Skeletal muscle tissue (tissue), 4 donors: ENCODE results near the gene ZNF669. TPM values are rescaled to one million over a fixed set of nuclear protein-coding genes. Genes with fewer than 3 reads are reported as not detected.

Source experiments
- H3K27ac ChIP-seq: one replicate; pipeline ENCODE4 v1.7.0; 2013; ENCODE audit warnings: mild to moderate bottlenecking, low read depth, low read length, inconsistent platforms
- H3K27me3 ChIP-seq, 3 donors: one replicate each; pipeline ENCODE4 v1.7.0; 2013; ENCODE audit warnings: low read length in 3 of 3; ENCODE audit not compliant: control insufficient read depth in 3 of 3, insufficient read depth in 3 of 3
- H3K36me3 ChIP-seq, 3 donors: one replicate each; pipeline ENCODE4 v1.7.0; 2013; ENCODE audit warnings: low read length in 3 of 3; ENCODE audit not compliant: control insufficient read depth in 3 of 3, insufficient read depth in 3 of 3
- H3K4me1 ChIP-seq, 3 donors: one replicate each; pipeline ENCODE4 v1.7.0; 2013; ENCODE audit warnings: low read length in 3 of 3, mild to moderate bottlenecking in 3 of 3; ENCODE audit not compliant: control insufficient read depth in 3 of 3, insufficient read depth in 3 of 3
- H3K4me3 ChIP-seq, 3 donors: one replicate each; pipeline ENCODE4 v1.7.0; 2013; ENCODE audit warnings: low read length in 3 of 3
- H3K9ac ChIP-seq, 3 donors: one replicate each; pipeline ENCODE4 v1.7.0; 2013; ENCODE audit warnings: low read length in 3 of 3, mild to moderate bottlenecking in 3 of 3, moderate library complexity in 2 of 3, low read depth in 1 of 3
- H3K9me3 ChIP-seq, 3 donors: one replicate each; pipeline ENCODE4 v1.7.0; 2013; ENCODE audit warnings: low read length in 3 of 3; ENCODE audit not compliant: control insufficient read depth in 3 of 3
- total RNA-seq: library from RNA; depleted of rRNA; stranded (reverse); fragments of >200 nt; gene quantifications from one replicate; pipeline ENCODE4 v1.2.3, GENCODE V29; 2014
- donor health status: Osteomylitis.

The ZNF669 gene
- total RNA-seq, 1 donor from 2014 or later, result 11.0 TPM

DNA sequence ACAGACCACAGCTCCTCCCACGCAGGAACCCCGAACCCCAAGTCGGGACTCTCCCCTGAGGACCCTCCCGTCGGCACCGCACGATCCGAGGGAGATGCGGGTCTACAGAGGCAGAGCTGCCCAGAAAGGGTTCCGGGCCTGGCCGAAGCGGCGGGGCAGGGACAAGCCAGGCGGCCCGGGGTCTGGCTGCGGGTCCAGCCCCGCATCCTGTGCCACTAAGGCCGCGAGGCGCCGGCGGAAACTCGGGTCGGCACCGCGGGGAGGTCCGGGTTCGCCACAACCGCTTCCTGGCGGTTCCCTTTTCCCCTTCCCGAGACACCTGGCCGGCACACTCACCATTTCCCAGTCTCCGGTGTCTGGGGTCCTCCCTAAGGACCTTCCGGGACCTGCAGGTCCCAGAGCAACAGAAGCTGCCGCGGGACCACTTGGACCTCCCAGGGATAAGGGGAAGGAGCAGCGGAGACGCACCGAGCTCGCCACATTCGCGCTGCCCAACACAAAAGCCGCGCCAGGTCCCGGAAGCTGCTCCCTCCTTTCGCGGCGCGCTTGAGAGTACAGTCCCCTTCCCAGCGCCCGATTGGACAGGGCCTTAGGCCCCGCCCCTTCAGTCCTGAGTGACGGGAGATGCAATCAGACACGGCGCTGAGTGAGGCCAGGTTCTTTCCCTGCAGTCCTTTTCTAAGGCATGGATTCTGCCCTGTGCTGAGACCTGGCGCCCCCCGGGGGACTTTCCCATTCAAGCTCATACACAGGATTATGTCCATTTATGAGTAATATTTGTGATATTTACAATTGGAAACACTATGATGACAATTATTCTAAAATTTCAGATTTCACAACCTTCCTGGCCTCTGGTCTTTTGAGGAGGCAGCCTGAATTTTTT is 25.7 kb downstream of the ZNF669 start, which contains the start of gene ZNF670:
Gene ZNF670, minus strand, starts transcription at position 554 of the 883 bp plus-strand sequence. Its CDS starts 215 bp downstream, at position 339.
- Histone ChIP-seq H3K9me3 (no peaks in the 10 kb centered on the region), H3K27me3 (no peaks in the 10 kb centered on the region), H3K4me3 (peak within 1 kb of the TSS; percentile 89 to 96 (median 95)), H3K9ac (peak within 1 kb of the TSS; percentile 88 to 96 (median 92)), H3K36me3 (peaks cover 0 to 3% (median 0%) of the 10 kb centered on the region in 3 donors), H3K27ac (peak within 1 kb of the TSS; percentile 68), H3K4me1 (peaks cover 5 to 11% (median 8%) of the 10 kb centered on the region in 3 donors)

DNA sequence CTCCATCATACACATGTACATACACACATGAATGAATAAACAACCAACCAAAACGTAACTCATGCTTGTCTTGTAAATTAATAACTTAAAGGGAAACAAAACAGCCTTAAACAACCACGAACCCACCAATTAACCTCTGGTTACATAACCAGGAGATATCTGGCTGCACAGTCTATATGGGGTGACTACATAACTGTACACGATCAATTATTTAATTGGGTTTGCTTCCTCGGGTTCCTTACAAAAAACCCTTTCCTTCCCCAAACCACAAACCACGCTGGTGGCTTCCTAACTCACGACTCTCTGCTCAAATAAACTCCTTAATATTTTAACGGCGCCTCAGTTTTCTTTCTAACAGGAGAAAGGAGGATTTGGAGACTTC is 26.3 kb downstream of the ZNF669 start:
- H3K27me3 ChIP-seq, result no peaks in the 10 kb centered on the region
- peaks cover 5 to 11% (median 8%) of the 10 kb centered on the region in 3 donors for H3K4me1 ChIP-seq
- no peaks in the 10 kb centered on the region for H3K9me3 ChIP-seq
- H3K27ac ChIP-seq, result peak overlapping the region; percentile 68
- H3K4me3 ChIP-seq, result peak overlapping the region; percentile 89 to 96 (median 95)
- H3K9ac ChIP-seq, result peak overlapping the region; percentile 88 to 96 (median 92)
- peaks cover 0 to 3% (median 0%) of the 10 kb centered on the region in 3 donors for H3K36me3 ChIP-seq

DNA sequence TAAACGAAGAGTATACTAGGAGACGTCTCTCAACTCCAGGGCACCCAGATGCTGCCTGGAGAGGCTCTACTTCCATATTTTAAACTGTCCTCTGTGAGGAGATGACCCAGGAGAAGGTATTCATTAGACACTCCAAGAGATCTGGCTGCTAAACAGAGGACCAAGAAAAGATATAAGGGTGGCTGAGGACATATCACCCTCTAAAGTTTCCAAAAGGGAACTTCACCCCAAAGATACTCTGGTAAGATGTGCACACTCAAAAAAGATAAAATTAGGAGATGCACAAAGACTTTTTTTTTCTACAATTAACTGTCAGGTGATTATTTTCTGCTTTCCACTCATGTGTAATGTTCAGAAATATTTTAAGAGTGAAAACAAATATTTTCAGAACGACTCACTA is 26.9 kb downstream of the ZNF669 start:
- Histone ChIP-seq H3K36me3 (peaks cover 0 to 3% (median 0%) of the 10 kb centered on the region in 3 donors), H3K27ac (no peak overlapping the region), H3K4me3 (peak overlapping the region in 1 of 3 donors; percentile 95), H3K27me3 (no peaks in the 10 kb centered on the region), H3K4me1 (peaks cover 5 to 11% (median 8%) of the 10 kb centered on the region in 3 donors), H3K9ac (no peak overlapping the region), H3K9me3 (no peaks in the 10 kb centered on the region)

DNA sequence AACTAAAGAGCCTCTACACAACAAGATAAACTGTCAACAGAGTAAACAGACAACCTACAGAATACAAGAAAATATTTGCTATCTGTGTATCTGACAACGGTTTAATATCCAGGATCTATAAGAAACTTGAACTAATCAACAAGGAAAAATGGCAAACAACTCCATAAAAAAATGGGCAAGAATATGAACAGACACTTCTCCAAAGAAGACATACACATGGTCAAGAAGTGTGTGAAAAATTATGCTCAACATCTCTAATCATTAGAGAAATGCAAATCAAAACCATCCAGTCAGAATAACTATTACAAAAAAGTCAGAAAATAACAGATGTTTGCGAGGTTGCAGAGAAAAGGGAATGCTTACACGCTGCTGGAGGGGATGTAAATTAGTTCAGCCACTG is 33.5 kb downstream of the ZNF669 start:
- Histone ChIP-seq H3K9me3 (peaks cover 0 to 2% (median 0%) of the 10 kb centered on the region in 3 donors), H3K27ac (no peak overlapping the region), H3K9ac (no peak overlapping the region), H3K4me3 (no peak overlapping the region), H3K4me1 (no peaks in the 10 kb centered on the region), H3K27me3 (no peaks in the 10 kb centered on the region), H3K36me3 (peaks cover 0 to 2% (median 0%) of the 10 kb centered on the region in 3 donors)

DNA sequence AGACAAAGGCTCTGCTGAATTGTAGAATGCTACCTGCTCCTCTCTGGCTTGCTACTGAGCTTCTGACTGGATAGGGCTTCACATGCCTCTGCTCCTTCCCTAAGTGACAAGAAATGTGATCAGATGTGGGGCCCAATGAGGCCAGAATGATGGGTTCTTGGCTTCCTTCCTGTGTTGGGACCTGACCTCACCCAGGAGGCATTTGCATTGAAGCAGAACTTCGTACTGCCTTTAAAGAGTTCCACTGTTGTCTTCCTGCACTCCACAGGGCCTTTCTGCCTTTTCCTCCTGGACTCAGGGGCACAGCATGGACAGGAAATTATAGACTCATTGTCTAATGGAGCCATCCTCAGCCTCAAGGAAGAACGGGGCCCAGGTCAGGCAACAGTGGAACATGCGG is 39.9 kb downstream of the ZNF669 start:
- H3K4me1 ChIP-seq, result no peaks in the 10 kb centered on the region
- H3K9ac ChIP-seq, result no peak overlapping the region
- H3K27ac ChIP-seq, result no peak overlapping the region
- no peaks in the 10 kb centered on the region for H3K36me3 ChIP-seq
- peaks cover 0 to 3% (median 2%) of the 10 kb centered on the region in 3 donors for H3K9me3 ChIP-seq
- no peak overlapping the region for H3K4me3 ChIP-seq
- no peaks in the 10 kb centered on the region for H3K27me3 ChIP-seq

DNA sequence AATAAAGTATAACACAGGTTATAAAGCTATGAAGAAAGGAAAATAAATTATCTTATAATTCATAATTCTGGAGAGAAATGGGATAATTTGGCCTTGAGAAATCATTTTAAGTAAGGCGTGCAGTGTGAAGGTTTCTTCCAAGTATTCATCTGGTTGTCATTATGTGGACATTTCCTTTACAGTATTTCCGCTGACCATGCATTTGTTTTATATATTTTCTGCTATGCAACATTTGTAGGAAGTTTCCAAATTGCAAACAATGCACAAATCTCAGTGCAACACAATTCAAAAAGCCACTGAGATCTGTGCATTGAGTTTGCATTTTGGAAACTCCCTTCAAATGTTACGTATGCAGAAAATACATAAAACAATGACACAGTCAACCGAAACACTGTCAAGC is 43.4 kb downstream of the ZNF669 start:
- H3K36me3 ChIP-seq, result no peaks in the 10 kb centered on the region
- H3K27me3 ChIP-seq, result no peaks in the 10 kb centered on the region
- no peak overlapping the region for H3K9ac ChIP-seq
- no peak overlapping the region for H3K4me3 ChIP-seq
- peaks cover 0 to 3% (median 0%) of the 10 kb centered on the region in 3 donors for H3K9me3 ChIP-seq
- no peaks in the 10 kb centered on the region for H3K4me1 ChIP-seq
- H3K27ac ChIP-seq, result no peak overlapping the region

DNA sequence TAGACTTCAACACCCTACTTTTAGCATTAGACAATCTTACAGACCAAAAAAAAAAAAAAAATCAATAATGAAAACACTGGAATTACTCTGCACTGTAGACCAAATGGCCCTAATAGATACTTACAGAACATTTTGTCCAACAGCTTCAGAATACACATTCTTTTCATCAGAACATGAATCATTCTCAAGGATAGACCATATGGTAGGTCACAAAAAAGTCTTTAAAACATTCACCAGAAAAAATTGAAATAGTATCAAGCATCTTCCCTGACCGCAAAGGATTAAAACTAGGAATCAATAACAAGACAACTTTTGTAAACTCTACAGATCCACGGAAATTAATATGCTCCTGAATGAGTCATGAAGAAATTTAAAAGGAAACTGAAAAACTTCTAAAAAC is 48.1 kb downstream of the ZNF669 start:
- H3K4me3 ChIP-seq, result no peak overlapping the region
- no peak overlapping the region for H3K27ac ChIP-seq
- peaks cover 0 to 8% (median 2%) of the 10 kb centered on the region in 3 donors for H3K9me3 ChIP-seq
- no peaks in the 10 kb centered on the region for H3K4me1 ChIP-seq
- H3K9ac ChIP-seq, result no peak overlapping the region
- no peaks in the 10 kb centered on the region for H3K27me3 ChIP-seq
- H3K36me3 ChIP-seq, result no peaks in the 10 kb centered on the region

DNA sequence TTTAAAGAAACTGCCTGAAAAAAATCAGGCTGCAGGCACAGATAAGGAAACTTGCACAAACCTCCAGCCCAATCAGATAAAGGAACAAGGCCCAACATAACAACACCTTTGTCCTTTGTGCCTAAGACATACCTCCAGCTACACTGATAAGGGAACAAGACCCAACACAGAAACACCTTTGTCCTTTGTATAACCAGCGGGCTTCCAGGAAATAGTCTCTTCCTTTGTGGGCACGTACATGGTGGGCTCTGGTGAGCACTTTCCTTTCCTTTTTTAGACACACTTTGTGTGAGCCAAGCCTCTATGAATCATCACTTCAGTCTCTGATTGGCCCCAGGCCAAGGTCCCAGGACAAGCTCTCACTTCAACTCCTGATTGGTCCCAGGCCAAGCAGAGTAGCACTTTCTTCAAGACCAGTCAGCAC is 49.2 kb downstream of the ZNF669 start:
- H3K9me3 ChIP-seq, result peaks cover 0 to 8% (median 2%) of the 10 kb centered on the region in 3 donors
- H3K9ac ChIP-seq, result no peak overlapping the region
- H3K27ac ChIP-seq, result no peak overlapping the region
- peak overlapping the region in 1 of 3 donors; percentile 19 for H3K4me3 ChIP-seq
- H3K4me1 ChIP-seq, result no peaks in the 10 kb centered on the region
- H3K36me3 ChIP-seq, result no peaks in the 10 kb centered on the region
- H3K27me3 ChIP-seq, result no peaks in the 10 kb centered on the region
